Measurements from ENCODE around the gene ZBTB6. TPM values are rescaled to one million over a fixed set of nuclear protein-coding genes. Genes with fewer than 3 reads are reported as not detected.

ZBTB6 gene
- total and polyA plus RNA-seq, 2 of the 13 experiments (the other 11 are each of a cell fraction or from before 2014, with no cell fraction given), result 3.7 to 7.1 TPM

GRCh38 chr9:122936464-122936863, 23.3 kb upstream of the ZBTB6 start (continued):
- TF ChIP-seq ZNF570 (CRISPR knock-in tag; IDR thresholded peaks at IDR 0.05; ENCODE audit: borderline replicate concordance) (no peak), FOSL2 (CRISPR knock-in tag; IDR thresholded peaks at IDR 0.05) (peak; percentile 52), SMAD3 (CRISPR knock-in tag; IDR thresholded peaks at IDR 0.05) (0 out of 2 replicates have a peak, but pooled peaks have one; percentile 36), HNF4G (IDR thresholded peaks at IDR 0.05; ENCODE audit: borderline replicate concordance, low read depth, low read length) (peak; percentile 80), HNF4G (CRISPR knock-in tag; IDR thresholded peaks at IDR 0.05; ENCODE audit: borderline replicate concordance, low read depth) (peak; percentile 34; the same call in 1 of the 2 replicates), ZNF709 (CRISPR knock-in tag; IDR thresholded peaks at IDR 0.05) (no peak), RBFOX2 (IDR thresholded peaks at IDR 0.05; ENCODE audit: low read depth, low read length) (no peak), ZNF644 (CRISPR knock-in tag; IDR thresholded peaks at IDR 0.05; ENCODE audit: low read depth) (peak; percentile 60; the same call in 1 of the 2 replicates), MAZ (IDR thresholded peaks at IDR 0.05; ENCODE audit: borderline replicate concordance, low read depth, low read length) (no peak), MAZ (CRISPR knock-in tag; IDR thresholded peaks at IDR 0.05; ENCODE audit: low read depth) (peak; percentile 44; the same call in 1 of the 2 replicates), ZNF513 (CRISPR knock-in tag; conservative IDR thresholded peaks at IDR 0.05) (no peak), CHD4 (IDR thresholded peaks at IDR 0.05; ENCODE audit: borderline replicate concordance, low read length) (no peak), RBM22 (optimal IDR thresholded peaks at IDR 0.05; ENCODE audit: low read length) (no peak), ARID5B (CRISPR knock-in tag; IDR thresholded peaks at IDR 0.05) (peak; percentile 87), ADNP (CRISPR knock-in tag; IDR thresholded peaks at IDR 0.05) (no peak), HMGA1 (CRISPR knock-in tag; conservative IDR thresholded peaks at IDR 0.05) (no peak), ISL2 (CRISPR knock-in tag; IDR thresholded peaks at IDR 0.05) (0 out of 2 replicates have a peak, but pooled peaks have one; percentile 53), MIER3 (CRISPR knock-in tag; IDR thresholded peaks at IDR 0.05; ENCODE audit: borderline replicate concordance) (0 out of 2 replicates have a peak, but pooled peaks have one; percentile 38), ZNF720 (CRISPR knock-in tag; IDR thresholded peaks at IDR 0.05) (no peak), POGZ (CRISPR knock-in tag; IDR thresholded peaks at IDR 0.05) (peak; percentile 33; the same call in 1 of the 2 replicates), TCF12 (IDR thresholded peaks at IDR 0.05) (no peak), TCF12 (CRISPR knock-in tag; IDR thresholded peaks at IDR 0.05) (no peak), HDAC1 (CRISPR knock-in tag; IDR thresholded peaks at IDR 0.05) (peak; percentile 58)
- TF ChIP-seq, protein P1, sequence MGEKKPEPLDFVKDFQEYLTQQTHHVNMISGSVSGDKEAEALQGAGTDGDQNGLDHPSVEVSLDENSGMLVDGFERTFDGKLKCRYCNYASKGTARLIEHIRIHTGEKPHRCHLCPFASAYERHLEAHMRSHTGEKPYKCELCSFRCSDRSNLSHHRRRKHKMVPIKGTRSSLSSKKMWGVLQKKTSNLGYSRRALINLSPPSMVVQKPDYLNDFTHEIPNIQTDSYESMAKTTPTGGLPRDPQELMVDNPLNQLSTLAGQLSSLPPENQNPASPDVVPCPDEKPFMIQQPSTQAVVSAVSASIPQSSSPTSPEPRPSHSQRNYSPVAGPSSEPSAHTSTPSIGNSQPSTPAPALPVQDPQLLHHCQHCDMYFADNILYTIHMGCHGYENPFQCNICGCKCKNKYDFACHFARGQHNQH (CRISPR knock-in tag; IDR thresholded peaks at IDR 0.05), result peak; percentile 63; the same call in 1 of the 2 replicates
- TF ChIP-seq, protein P2, sequence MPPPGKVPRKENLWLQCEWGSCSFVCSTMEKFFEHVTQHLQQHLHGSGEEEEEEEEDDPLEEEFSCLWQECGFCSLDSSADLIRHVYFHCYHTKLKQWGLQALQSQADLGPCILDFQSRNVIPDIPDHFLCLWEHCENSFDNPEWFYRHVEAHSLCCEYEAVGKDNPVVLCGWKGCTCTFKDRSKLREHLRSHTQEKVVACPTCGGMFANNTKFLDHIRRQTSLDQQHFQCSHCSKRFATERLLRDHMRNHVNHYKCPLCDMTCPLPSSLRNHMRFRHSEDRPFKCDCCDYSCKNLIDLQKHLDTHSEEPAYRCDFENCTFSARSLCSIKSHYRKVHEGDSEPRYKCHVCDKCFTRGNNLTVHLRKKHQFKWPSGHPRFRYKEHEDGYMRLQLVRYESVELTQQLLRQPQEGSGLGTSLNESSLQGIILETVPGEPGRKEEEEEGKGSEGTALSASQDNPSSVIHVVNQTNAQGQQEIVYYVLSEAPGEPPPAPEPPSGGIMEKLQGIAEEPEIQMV (CRISPR knock-in tag; IDR thresholded peaks at IDR 0.05; ENCODE audit: low read depth), result 0 out of 2 replicates have a peak, but pooled peaks have one; percentile 26

All from HepG2 (cell line).